Large intestine (tissue), 3 donors: ENCODE data around the gene CDK11A. TPM values are rescaled to one million over a fixed set of nuclear protein-coding genes. Genes with fewer than 3 reads are reported as not detected.
A peak's percentile ranks its signal among the peaks of the same experiment; 100 is the strongest.
"Not testable (repeated sequence)": the region's sequence is repeated elsewhere in the genome, so short reads cannot be mapped to it uniquely, and the experiment has no call there.

ENCODE experiments used
- DNase-seq, 2 donors: peaks; one replicate each; pipeline versions ENCODE4 v3.0.0 to v3.0.0-alpha.2; 2013
- H3K27ac ChIP-seq: one replicate; pipeline ENCODE4 v1.5.1; 2013; ENCODE audit warnings: low read length
- H3K27me3 ChIP-seq: 2 replicates; pipeline ENCODE4 v1.6.1; 2013; ENCODE audit warnings: low read length; ENCODE audit not compliant: control insufficient read depth, insufficient read depth
- H3K36me3 ChIP-seq: 2 replicates; pipeline ENCODE4 v1.6.1; 2013; ENCODE audit warnings: low read length; ENCODE audit not compliant: control insufficient read depth, insufficient read depth
- H3K4me1 ChIP-seq: one replicate; pipeline ENCODE4 v1.6.1; 2013; ENCODE audit warnings: low read length; ENCODE audit not compliant: control insufficient read depth, insufficient read depth
- H3K4me3 ChIP-seq: one replicate; pipeline ENCODE4 v1.5.1; 2013; ENCODE audit warnings: low read length
- H3K9me3 ChIP-seq: one replicate; pipeline ENCODE4 v1.6.1; 2013; ENCODE audit warnings: mild to moderate bottlenecking, low read depth, low read length, moderate library complexity; ENCODE audit not compliant: control insufficient read depth
- WGBS: methylation state at CpG from one replicate; pipeline ENCODE4 v1.1.5; 2013; ENCODE audit warnings: low lambda C conversion rate; ENCODE audit not compliant: insufficient coverage; 5-methylcytosine and 5-hydroxymethylcytosine counted together
- polyA plus RNA-seq: library from polyadenylated mRNA; unstranded; fragments of 120-200 nt; gene quantifications from one replicate; pipeline ENCODE4 v1.2.1, GENCODE V29; 2013

Gene CDK11A
- polyA plus RNA-seq, 1 donor = 21.1 TPM

GRCh38 chr1:1697358-1698183, 26.6 kb downstream of the CDK11A start:
- not testable (repeated sequence) for H3K27ac ChIP-seq, H3K4me1 ChIP-seq, H3K36me3 ChIP-seq, H3K4me3 ChIP-seq, H3K27me3 ChIP-seq, H3K9me3 ChIP-seq, DNase-seq
- no CpG with 5 or more reads among the region's 26 CpGs for WGBS

DNA sequence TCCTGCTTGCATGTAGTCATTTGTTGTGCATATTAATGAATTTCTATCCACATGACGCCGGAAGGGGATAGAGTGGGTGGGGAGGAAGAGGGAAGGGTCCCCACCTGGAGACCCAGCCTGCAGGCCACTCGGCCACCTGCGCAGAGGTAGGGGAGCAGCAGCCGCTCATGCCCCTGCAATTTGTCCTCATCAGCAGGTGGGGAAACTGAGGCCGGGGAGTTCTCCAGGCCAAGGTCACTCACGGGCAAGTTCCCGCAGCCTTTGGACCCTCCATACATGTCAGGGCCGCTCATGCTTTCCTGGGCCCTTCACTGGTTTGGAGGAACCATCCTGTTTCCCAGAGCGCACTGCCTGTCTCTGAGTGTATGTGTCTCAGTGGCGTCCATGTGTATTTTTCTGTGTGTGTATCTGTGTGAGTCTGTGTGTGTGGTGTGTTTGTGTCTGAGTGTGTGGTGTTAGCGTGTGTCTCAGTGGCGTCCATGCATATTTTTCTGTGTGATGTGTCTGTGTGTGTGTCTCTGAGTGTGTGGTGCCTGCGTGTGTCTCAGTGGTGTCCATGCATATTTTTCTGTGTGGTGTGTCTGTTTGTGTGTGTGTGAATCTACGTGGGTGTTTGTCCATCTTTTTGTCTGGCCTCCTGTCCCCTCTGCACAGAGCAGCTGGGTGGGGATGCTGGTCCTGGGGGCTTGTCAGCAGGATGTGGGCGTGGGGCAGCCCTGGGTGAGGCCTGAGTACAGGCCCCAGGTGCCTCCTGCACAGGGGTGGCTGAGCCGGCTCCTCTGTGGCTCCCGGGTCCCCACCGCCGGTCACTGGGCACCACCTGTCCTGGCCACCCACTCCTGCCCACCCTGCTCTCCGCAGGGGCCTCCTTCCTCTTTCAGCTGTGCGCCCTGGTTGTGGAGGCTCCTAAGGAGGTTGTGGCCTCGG, 27.5 kb downstream of the CDK11A start:
- H3K4me3 ChIP-seq, H3K4me1 ChIP-seq, H3K27ac ChIP-seq, H3K36me3 ChIP-seq, H3K27me3 ChIP-seq, H3K9me3 ChIP-seq, DNase-seq: not testable (repeated sequence)
- no CpG with 5 or more reads among the region's 23 CpGs for WGBS

DNA sequence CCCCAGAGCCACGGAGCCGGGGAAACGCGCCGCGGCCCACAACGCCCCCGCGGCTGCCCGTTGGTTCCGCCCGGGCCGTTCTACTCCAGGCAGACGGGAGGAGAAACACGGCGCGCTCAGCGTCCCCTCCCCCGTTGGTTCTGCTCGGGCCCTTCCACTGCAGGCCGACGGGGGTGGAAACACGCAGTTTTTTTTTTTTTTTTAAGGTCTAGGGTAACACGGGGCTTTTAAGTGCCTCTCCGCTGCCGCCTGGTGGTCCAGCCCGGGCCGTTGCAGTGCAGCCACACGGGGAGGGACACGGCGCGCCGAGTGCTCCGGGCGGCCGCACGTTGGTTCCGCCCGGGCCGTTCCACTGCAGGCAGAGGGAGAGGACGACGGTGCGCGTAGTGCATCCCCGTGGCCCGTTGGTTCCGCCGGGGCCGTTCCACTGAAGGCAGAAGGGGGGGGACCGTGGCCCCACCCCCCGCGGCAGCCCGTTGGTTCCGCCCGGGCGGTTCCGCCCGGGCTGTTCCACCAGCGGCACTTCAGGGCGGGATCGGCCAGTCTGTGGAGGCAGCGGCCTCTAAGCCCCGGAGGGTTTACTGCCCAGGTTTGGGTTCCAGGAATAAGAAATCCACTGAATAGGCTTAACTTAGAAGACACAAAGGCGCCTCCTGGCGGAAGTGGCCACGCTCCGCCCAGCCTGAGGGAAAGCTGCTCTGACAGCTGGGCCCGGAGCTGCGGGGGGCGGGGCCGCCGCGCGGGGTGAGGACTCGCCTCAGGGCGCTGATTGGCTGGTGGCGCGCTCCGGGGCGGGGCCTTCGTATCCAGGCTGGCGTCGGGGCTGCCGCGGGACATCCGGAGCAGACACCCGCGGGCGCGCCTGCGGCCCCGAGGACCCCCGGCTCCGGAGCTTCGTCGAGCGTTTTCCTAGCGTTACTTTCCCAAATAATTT, 31.2 kb downstream of the CDK11A start, which contains the start of gene SLC35E2B:
Gene SLC35E2B, minus strand, starts transcription at position 82 of the 934 bp plus-strand sequence. CDS start 16,096 bp downstream, outside the sequence.
- peak; percentile 84 to 85 for DNase-seq
- peak within 1 kb of the TSS; percentile 65 for H3K4me3 ChIP-seq
- not testable (repeated sequence) for H3K27me3 ChIP-seq, H3K9me3 ChIP-seq, H3K36me3 ChIP-seq, H3K4me1 ChIP-seq
- WGBS = no CpG with 5 or more reads among the region's 98 CpGs
- H3K27ac ChIP-seq = peak within 1 kb of the TSS; percentile 92

- DNase-seq = peak; percentile 30 to 51
- Histone ChIP-seq H3K27ac (peak overlapping the region; percentile 92), H3K4me3 (peak overlapping the region; percentile 65)
- not testable (repeated sequence) for H3K4me1 ChIP-seq, H3K27me3 ChIP-seq, H3K36me3 ChIP-seq, H3K9me3 ChIP-seq
- WGBS = no CpG with 5 or more reads among the region's 45 CpGs
Measured at GRCh38 chr1:1692324-1692713, 31.8 kb downstream of the CDK11A start.

DNA sequence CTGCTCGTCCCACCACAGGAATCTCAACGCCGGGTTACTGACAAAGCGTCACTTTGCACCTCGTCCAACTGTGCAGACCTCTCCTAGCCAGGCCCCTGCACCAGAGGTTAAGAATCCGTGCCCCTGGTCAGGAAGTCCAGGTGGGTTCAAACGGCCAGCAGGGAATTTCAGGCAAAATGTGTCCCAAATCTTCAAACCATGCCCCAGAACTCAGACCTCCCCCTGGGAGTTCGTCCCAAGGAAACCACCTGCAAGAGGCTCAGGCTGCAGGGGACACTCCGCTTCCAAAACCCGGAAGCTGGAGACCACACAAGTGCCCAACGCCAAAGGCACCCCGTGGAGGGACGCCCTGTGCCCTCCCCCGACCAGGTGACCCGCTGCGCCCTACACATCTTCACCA, 32.7 kb downstream of the CDK11A start:
- no CpG with 5 or more reads among the region's 16 CpGs for WGBS
- not testable (repeated sequence) for DNase-seq

GRCh38 chr1:1689526-1689925, 34.6 kb downstream of the CDK11A start:
- H3K27me3 ChIP-seq, DNase-seq, H3K36me3 ChIP-seq, H3K9me3 ChIP-seq, H3K4me1 ChIP-seq, H3K4me3 ChIP-seq, H3K27ac ChIP-seq: not testable (repeated sequence)
- WGBS = no CpG with 5 or more reads among the region's 7 CpGs

More for the DNA sequence above, 32.7 kb downstream of the CDK11A start:
- H3K4me1 ChIP-seq, H3K9me3 ChIP-seq, H3K36me3 ChIP-seq, H3K27ac ChIP-seq, H3K27me3 ChIP-seq: not testable (repeated sequence)
- peak overlapping the region; percentile 21 for H3K4me3 ChIP-seq

- H3K4me1 ChIP-seq = peaks cover 14% of the 10 kb centered on the region
- peaks cover 8% of the 10 kb centered on the region for H3K36me3 ChIP-seq
- no peak overlapping the region for H3K27ac ChIP-seq
- DNase-seq = no peak
- H3K4me3 ChIP-seq = no peak overlapping the region
- WGBS = no CpG with 5 or more reads among the region's 9 CpGs
- no peaks in the 10 kb centered on the region for H3K27me3 ChIP-seq
- no peaks in the 10 kb centered on the region for H3K9me3 ChIP-seq
Measured at GRCh38 chr1:1687846-1688245, 36.3 kb downstream of the CDK11A start.

- no peak for DNase-seq
- H3K4me3 ChIP-seq = no peak overlapping the region
- H3K9me3 ChIP-seq = no peaks in the 10 kb centered on the region
- H3K4me1 ChIP-seq = peaks cover 17% of the 10 kb centered on the region
- H3K27ac ChIP-seq = peak overlapping the region; percentile 36
- WGBS = no CpG with 5 or more reads among the region's 28 CpGs
- H3K27me3 ChIP-seq = no peaks in the 10 kb centered on the region
- peaks cover 8% of the 10 kb centered on the region for H3K36me3 ChIP-seq
Measured at GRCh38 chr1:1684031-1684681, 40.0 kb downstream of the CDK11A start.

DNA sequence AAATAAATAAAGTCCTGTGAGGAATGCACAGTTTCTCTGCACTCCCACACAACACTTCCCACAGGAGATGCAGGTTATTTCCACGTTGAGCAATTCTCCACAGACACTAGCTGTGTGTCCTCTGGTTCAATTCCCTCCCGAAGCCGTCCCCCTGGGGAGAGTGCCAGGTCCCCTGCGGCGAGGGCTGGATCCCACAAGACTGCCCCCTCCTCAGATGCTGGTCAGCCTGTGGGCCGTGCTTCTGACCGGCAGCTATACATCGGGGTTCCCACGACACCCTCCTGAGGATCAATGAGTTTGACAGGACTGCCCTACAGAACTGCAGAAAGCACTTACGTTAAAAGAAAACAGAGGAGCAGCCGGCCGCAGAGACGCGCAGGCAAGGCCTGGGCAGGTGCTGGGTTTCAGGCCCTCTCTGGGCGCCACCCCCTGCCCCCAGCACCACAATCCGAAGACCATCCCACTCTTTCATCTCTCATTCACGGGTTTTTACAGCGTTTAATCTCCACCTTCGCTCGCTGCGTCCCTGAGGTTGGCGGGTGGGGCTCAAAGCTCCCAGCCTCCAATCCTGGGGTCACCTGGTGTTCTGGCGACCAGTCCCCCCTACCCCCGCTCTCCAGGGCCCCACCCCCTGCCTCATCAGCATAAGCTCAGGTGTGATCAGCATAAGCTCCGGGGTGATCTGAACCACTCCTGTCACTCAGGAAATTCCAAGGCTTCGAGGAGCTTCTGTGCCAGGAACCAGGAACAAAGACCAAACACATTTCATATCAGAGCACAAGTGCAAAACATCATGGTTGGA, 40.9 kb downstream of the CDK11A start:
- Histone ChIP-seq H3K27me3 (no peaks in the 10 kb centered on the region), H3K27ac (peak overlapping the region; percentile 36), H3K9me3 (no peaks in the 10 kb centered on the region), H3K4me3 (no peak overlapping the region), H3K4me1 (peaks cover 25% of the 10 kb centered on the region), H3K36me3 (peaks cover 6% of the 10 kb centered on the region)
- 20% methylated on average over 1 of the region's 26 CpGs for WGBS
- peak; percentile 42 to 56 for DNase-seq
